AG09309 (cell line): Measurements from ENCODE around the gene PLD2.

Experiments
- DNase-seq: peaks from one replicate; pipeline ENCODE4 v3.0.0-alpha.2; 2010; ENCODE audit warnings: low read depth
- H3K4me3 ChIP-seq: 2 replicates; pipeline ENCODE4 v1.5.1; 2011; ENCODE audit warnings: mild to moderate bottlenecking, low read depth, low read length, moderate library complexity; ENCODE audit not compliant: control insufficient read depth
- TF ChIP-seq, protein P1 (sequence below): IDR thresholded peaks from 2 replicates; pipeline ENCODE4 v1.5.1; 2011; ENCODE audit warnings: mild to moderate bottlenecking, low read depth, low read length, inconsistent platforms; ENCODE audit not compliant: insufficient read depth, control insufficient read depth; ENCODE audit errors: missing control alignments

The PLD2 gene

DNA sequence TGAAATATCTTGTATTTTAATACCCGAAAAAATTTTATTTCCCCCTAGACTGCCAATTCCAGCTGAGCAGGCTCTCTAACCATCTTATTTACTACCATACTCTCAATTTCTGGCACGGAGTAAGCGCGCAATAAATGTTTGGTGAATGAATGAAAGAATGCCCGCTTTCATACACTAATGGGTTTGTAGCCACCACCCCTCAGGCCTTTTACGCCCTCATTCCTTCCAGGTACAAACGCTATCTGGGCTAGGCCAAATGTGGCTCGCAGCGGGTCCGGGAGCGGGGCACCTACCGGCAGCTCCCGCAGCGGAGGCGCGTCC, 536 bp upstream of the PLD2 start:
- H3K4me3 ChIP-seq, result peak overlapping the region; percentile 79
- DNase-seq, result no peak
- TF ChIP-seq, protein P1, sequence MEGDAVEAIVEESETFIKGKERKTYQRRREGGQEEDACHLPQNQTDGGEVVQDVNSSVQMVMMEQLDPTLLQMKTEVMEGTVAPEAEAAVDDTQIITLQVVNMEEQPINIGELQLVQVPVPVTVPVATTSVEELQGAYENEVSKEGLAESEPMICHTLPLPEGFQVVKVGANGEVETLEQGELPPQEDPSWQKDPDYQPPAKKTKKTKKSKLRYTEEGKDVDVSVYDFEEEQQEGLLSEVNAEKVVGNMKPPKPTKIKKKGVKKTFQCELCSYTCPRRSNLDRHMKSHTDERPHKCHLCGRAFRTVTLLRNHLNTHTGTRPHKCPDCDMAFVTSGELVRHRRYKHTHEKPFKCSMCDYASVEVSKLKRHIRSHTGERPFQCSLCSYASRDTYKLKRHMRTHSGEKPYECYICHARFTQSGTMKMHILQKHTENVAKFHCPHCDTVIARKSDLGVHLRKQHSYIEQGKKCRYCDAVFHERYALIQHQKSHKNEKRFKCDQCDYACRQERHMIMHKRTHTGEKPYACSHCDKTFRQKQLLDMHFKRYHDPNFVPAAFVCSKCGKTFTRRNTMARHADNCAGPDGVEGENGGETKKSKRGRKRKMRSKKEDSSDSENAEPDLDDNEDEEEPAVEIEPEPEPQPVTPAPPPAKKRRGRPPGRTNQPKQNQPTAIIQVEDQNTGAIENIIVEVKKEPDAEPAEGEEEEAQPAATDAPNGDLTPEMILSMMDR, result no peak

GRCh38 chr17:4807605-4808377, 839 bp downstream of the PLD2 start:
- no peak for DNase-seq
- TF ChIP-seq, protein P1, result no peak
- peak overlapping the region; percentile 79 for H3K4me3 ChIP-seq

DNA sequence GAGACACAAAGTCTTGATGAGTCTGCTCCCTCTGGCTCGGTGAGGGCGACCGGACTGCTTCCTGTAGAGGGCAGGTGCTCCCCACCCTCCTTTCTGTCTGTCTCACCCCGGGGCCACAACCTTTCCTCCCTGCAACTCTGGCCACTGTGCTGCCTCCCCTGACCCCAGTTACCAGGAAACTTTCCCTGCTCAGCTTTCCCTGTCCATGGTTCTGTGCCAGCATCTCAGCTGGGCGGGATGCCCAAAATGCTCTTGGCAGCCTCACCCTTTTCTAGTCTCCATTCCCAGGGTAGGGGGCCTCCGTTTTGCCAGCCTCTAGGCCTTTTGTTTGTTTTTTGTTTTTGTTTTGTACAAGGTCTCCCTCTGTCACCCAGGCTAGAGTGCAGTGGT, 1.4 kb downstream of the PLD2 start:
- DNase-seq, result no peak
- TF ChIP-seq, protein P1, result no peak
- no peak overlapping the region for H3K4me3 ChIP-seq

GRCh38 chr17:4810696-4811290, 3.8 kb downstream of the PLD2 start:
- no peak for DNase-seq
- H3K4me3 ChIP-seq, result no peak overlapping the region
- TF ChIP-seq, protein P1, result no peak

DNA sequence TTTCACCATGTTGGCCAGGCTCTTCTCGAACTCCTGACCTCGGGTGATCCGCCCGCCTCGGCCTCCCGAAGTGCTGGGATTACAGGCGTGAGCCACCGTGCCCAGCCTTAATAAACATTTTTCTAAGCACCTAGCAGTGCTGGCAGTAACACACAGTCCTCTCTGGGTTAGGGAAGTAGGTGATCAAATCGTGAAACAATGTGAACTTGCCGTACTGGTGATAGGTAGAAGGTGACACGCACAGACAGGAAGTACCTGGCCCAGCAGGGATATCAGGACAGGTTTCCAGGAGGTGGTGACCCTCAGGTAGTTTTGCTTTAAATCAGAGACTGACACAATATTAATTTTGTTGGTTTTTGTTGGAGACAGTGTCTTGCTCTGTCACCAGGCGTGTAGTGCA, 4.5 kb downstream of the PLD2 start:
- H3K4me3 ChIP-seq, result no peak overlapping the region
- DNase-seq, result no peak
- TF ChIP-seq, protein P1, result no peak

GRCh38 chr17:4812690-4813089, 5.7 kb downstream of the PLD2 start:
- H3K4me3 ChIP-seq, result no peak overlapping the region
- no peak for DNase-seq
- TF ChIP-seq, protein P1, result no peak

DNA sequence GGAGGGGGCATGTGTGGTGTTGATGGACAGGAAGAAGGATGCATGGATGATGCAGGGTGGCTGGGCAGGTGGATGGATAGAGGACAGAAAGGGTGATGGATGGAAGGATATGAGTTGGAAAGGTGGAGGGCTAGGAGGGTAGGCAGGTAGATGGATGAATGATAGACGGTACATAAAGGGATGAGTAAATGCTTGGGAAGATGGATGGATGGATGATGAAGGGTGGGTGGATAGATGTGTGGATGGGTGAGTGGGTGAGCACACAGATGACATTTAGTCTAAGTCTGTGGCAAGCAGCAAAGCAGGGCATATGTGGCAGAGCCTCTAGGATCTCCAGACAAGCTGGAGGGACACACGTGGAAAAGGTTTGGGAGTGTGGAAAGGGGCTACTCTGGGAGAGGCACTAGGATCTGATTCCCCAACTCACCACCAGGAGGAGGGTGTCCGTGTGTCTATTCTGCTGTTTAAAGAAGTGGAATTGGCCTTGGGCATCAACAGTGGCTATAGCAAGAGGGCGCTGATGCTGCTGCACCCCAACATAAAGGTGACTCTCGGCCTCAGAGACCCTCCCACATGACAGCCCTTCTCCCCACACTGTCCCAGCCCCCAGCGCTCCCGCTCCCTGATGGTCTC, 8.2 kb downstream of the PLD2 start:
- no peak for DNase-seq
- TF ChIP-seq, protein P1, result peak; percentile 18
- no peak overlapping the region for H3K4me3 ChIP-seq
